NCI-H2107 treated with DMSO at 0.1 percent for 48 hours (cell line): ENCODE results near the gene MTCL1.

ENCODE experiments used
- DNase-seq: peaks from one replicate; lab custom pipeline; 2025; ENCODE audit not compliant: unreplicated experiment; lab: John Stamatoyannopoulos, UW

MTCL1 gene

GRCh38 chr18:8709248-8710059 is 4.1 kb downstream of the MTCL1 start:
- DNase-seq, result no peak

GRCh38 chr18:8711736-8712135 is 6.4 kb downstream of the MTCL1 start:
- DNase-seq, result no peak

DNA sequence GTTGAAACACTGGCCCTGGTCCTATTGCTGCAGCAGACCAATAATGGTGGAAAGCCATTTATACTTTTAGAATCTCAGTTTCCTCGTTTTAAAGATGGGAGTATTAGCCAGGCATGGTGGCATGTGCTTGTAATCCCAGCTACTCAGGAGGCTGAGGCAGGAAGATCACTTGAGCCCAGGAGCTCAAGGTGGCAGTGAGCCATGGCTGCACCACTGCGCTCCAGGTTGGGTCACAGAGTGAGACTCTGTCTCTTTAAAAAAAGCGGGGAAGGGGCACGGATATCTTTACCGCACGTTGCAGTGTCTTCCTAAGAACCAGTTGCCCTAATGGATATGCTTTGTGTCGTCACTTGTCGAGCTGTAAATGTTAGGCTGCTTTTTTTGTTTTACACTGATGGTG is 8.3 kb downstream of the MTCL1 start:
- DNase-seq, result no peak

- DNase-seq, result no peak
Measured at GRCh38 chr18:8715599-8715998, 10.2 kb downstream of the MTCL1 start.

GRCh38 chr18:8717011-8717770 is 11.8 kb downstream of the MTCL1 start:
- DNase-seq, result no peak

DNA sequence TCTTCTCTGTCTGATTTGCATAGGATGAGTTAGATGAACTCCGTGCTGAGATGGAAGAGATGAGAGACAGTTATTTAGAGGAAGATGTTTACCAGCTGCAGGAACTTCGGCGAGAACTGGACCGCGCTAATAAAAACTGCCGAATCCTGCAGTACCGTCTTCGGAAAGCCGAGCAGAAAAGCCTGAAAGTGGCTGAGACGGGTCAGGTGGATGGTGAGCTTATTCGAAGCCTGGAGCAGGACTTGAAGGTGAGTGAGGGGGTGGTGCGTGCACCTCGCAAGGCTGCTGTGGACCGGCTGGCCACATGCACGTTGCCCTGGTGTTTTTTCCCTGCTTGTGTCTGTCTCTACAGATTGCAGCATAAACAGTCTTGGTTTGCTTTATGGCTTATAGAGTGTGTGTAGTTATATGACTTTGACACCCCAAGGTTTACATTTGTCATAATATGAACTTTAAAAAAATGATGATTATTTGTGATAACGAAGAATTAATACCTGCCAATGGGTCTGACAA is 13.1 kb downstream of the MTCL1 start:
- no peak for DNase-seq

- no peak for DNase-seq
Measured at GRCh38 chr18:8719192-8719591, 13.8 kb downstream of the MTCL1 start.

- DNase-seq, result no peak
Measured at GRCh38 chr18:8720141-8720540, 14.8 kb downstream of the MTCL1 start.

DNA sequence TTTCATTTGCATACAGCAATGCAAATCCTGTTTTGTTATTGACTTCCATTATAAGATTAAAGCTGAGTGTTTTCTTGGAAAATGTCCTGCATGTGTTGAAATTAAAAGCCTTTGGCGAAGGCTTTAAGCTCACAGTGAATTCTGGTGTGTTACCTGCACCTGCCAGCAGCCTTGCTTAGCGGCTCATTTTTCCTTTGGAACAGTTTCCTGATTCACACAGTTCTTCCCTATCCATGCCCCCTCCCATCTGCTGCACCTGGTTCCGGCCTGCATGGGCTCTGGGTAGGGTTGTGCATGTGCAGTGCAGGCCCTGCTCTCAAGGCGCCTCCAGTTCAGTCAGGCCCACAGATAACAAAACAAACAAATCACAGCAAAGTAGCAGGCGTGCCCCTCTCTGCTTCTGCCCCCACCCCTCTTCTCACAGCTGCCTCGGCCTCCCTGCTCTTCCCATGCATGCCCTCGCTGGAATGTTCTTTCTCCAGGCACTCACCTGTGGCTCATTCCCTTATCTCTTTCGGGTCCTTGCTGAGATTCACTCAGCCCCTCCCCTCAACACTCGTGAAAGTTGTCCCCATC is 15.8 kb downstream of the MTCL1 start:
- no peak for DNase-seq

- DNase-seq, result no peak
Measured at GRCh38 chr18:8721716-8722115, 16.4 kb downstream of the MTCL1 start.

- no peak for DNase-seq
Measured at GRCh38 chr18:8722946-8723820, 17.8 kb downstream of the MTCL1 start.

DNA sequence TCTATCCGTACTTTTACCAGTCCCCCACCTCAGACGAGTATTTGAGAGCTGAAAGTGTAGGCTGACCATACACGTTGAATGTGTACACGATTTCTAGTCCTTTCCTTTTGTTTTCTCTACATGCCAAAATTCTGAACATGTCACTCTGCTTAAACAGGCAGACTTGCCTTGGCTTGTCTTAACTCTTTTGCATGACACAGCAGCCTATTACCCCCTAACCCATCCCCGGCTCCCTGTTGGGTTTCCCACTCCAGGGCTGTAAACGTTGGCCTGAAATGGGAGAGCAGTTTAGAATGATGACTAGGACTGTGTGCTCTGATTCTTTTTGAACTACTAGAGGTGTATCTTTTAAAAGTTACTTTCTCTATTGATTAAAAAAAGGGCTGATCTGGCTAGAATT is 19.1 kb downstream of the MTCL1 start:
- no peak for DNase-seq

DNA sequence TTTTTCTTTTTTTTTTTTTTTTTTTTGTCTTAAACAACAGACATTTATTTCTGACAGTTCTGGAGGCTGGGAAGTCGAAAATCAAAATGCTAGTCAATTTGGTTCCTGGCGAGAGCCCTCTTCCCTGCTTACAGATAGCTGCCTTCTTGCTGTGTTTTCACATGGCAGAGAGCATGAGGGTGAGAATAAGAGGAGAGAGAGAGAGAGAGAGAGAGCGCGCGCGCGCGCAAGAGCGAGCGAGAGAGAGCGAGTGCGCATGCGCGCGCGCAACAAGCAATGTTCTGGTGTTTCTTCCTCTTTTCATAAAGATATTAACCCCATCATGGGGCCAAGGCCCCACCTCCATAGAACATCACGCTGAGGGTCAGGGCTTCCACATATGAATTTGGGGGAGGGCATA is 20.9 kb downstream of the MTCL1 start:
- no peak for DNase-seq

GRCh38 chr18:8726963-8727705 is 21.8 kb downstream of the MTCL1 start:
- no peak for DNase-seq

DNA sequence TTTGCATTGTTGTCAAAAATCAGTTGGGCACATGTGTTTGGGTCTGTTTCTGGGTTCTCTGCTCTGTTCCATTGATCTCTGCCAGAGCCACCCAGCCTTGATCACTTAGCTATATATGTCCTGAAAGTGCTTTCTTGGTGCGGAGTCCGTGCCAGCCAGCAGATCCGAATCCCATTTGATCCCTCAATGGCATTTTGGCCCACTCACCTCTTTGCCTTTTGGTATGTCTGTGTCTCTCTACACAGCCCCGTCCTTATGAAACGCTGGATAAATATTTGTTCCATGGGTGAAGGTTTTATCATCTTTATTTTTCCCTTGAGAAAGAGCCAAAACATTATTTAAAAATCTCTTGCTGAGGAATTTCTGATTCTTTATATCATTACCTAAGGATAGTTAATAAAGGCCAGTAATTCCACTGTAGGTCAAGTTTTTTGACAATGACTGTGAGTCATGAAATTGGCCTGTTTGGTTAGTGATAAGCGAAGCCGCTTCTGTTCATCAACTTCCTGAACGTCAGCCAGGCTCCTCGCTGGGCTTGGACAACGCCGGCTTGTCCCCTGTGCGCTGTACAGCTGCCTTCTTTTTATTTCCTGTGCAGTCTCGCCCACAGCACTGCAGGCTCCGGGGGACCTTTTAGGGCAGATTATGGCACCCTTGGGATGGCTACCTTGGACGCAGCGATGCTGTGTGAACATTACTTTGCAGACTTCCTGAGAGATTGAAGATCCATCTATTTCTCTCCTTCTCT is 24.9 kb downstream of the MTCL1 start:
- no peak for DNase-seq

- no peak for DNase-seq
Measured at GRCh38 chr18:8732442-8733360, 27.3 kb downstream of the MTCL1 start.

- DNase-seq, result no peak
Measured at GRCh38 chr18:8734496-8734895, 29.1 kb downstream of the MTCL1 start.

DNA sequence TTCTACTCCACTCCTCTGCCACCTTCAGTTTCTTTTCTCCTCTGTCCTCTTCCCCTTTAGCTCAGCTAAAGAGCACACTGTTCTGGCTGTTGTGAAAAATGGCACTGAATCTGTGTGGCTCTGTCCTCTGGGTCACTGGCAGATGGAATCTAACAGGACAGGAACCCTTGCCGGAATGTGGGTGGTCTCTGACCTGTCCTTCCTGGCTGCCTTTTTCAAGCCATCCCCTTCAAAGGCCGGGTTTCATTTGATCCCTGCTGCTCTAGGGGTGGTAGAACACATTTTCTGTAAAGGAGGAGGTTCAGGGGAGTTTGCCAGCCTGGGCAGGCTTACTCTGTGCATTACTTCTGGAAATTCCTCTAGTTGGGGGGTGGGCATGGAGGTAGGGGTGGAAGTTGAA is 29.9 kb downstream of the MTCL1 start:
- DNase-seq, result no peak
